IMR-90 (cell line): Measurements from ENCODE around the gene PHC3. TPM values are rescaled to one million over a fixed set of nuclear protein-coding genes. Genes with fewer than 3 reads are reported as not detected.

Source experiments
- BHLHE40 ChIP-seq: fragments of 150-350 bp; IDR thresholded peaks from 2 replicates; pipeline ENCODE4 v1.6.1; 2016; ENCODE audit warnings: mild to moderate bottlenecking, low read depth, low read length
- CEBPB ChIP-seq: IDR thresholded peaks from 2 replicates; pipeline ENCODE4 v1.6.1; 2012; ENCODE audit warnings: low read depth, low read length, improper control_type of control experiment
- ELK1 ChIP-seq: fragments of 150-350 bp; IDR thresholded peaks from 2 replicates; pipeline ENCODE4 v1.6.1; 2016; ENCODE audit warnings: low read depth, mild to moderate bottlenecking, low read length, moderate library complexity, borderline replicate concordance
- NFE2L2 ChIP-seq: fragments of 150-350 bp; IDR thresholded peaks from 2 replicates; pipeline ENCODE4 v1.6.1; 2016; ENCODE audit warnings: low read depth, mild to moderate bottlenecking, low read length
- POLR2A ChIP-seq: IDR thresholded peaks from 2 replicates; pipeline ENCODE4 v1.6.1; 2012; ENCODE audit warnings: mild to moderate bottlenecking, low read depth, low read length
- RAD21 ChIP-seq: IDR thresholded peaks from 2 replicates; pipeline ENCODE4 v1.6.1; 2012; ENCODE audit warnings: low read length, improper control_type of control experiment
- polyA plus RNA-seq, 3 experiments: library from polyadenylated mRNA; depleted of rRNA; stranded (reverse); fragments of >200 nt; gene quantifications; 2 replicates each; pipeline ENCODE4 v1.2.3, GENCODE V29; 2012; ENCODE audit warnings: low replicate concordance in 1 of 3
- total RNA-seq: library from RNA; depleted of rRNA; stranded (reverse); fragments of >200 nt; gene quantifications from 2 replicates; pipeline ENCODE4 v1.2.3, GENCODE V29; 2012

The PHC3 gene
- total and polyA plus RNA-seq, 2 of the 4 experiments (the other 2 are of a cell fraction): 18.3 to 26.3 TPM

DNA sequence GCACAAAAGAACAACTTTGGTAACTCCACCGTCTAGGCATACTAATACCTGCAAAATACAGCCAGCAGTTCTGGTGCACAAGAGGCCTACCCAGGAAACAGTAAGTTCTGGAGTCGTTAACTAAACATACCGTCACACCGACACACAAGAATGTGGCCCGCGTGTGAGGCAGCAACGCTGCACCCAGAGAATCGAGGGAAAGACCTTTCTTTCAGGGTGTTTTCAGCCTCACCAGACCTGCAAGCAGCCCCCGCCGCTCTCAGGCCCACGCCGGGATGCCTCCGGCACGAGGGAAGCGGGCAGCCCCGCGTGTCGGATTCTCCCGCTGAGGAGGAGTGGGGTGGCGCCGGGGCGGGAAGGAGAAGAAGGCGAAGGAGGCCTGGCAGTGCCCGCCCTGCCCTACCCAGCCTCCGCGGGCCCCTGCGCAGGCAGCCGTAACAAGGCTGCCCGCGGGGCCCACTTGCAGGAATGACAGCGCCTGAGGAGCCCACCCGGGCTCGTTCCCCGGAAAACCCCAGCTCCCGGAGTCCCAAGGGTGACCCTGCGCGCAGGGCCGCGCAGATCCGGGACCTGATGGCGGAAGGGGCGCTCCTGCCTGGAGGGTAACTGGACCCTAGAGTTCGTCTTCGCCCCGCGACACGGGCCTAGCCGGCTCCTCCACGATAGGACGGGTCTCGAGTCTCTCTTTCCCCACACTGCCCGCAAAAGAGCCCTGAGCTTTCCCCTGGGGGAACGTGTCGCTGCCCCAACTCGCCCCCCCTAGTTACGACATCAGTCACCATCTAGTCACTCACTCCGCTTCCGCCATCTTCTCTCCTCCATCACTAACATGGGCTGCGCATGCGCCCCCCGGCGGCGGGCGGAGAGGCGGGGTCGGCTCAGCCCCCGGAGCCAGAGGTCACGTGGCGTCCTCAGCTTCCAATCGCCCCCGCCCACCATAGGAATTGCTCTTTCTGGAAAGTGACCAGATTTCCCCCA, at the start of gene PHC3 (continued):
- TF ChIP-seq BHLHE40 (peak; percentile 37; the same call in 1 of the 2 replicates), POLR2A (peak; percentile 74; the same call in 1 of the 2 replicates), NFE2L2 (no peak), ELK1 (no peak), CEBPB (peak; percentile 91), RAD21 (no peak)
